Parathyroid adenoma (tissue), 2 donors: Measurements from ENCODE around the gene SNX3.

Source experiments
- H2AFZ ChIP-seq: fragments of 300-600 bp; sonication (generic); one replicate; pipeline ENCODE4 v1.7.0; 2017; ENCODE audit warnings: antibody characterized with exemption, mild to moderate bottlenecking
- H3K27ac ChIP-seq: fragments of 300-600 bp; sonication (generic); one replicate; pipeline ENCODE4 v1.7.0; 2017
- H3K27me3 ChIP-seq: fragments of 300-600 bp; sonication (generic); one replicate; pipeline ENCODE4 v1.7.0; 2017; ENCODE audit warnings: low read length; ENCODE audit not compliant: control insufficient read depth, insufficient read depth
- H3K36me3 ChIP-seq: fragments of 300-600 bp; sonication (generic); one replicate; pipeline ENCODE4 v1.7.0; 2017; ENCODE audit warnings: low read length; ENCODE audit not compliant: control insufficient read depth, insufficient read depth
- H3K4me1 ChIP-seq: fragments of 300-600 bp; sonication (generic); one replicate; pipeline ENCODE4 v1.7.0; 2017; ENCODE audit warnings: control low read depth
- H3K4me2 ChIP-seq: fragments of 300-600 bp; sonication (generic); one replicate; pipeline ENCODE4 v1.7.0; 2017; ENCODE audit warnings: low read length
- H3K4me3 ChIP-seq: fragments of 300-600 bp; sonication (generic); one replicate; pipeline ENCODE4 v1.7.0; 2017; ENCODE audit warnings: low read depth, low read length
- H3K79me2 ChIP-seq: fragments of 300-600 bp; sonication (generic); one replicate; pipeline ENCODE4 v1.7.0; 2017; ENCODE audit warnings: control low read depth
- H3K9ac ChIP-seq: fragments of 300-600 bp; sonication (generic); one replicate; pipeline ENCODE4 v1.7.0; 2017; ENCODE audit warnings: mild to moderate bottlenecking
- H3K9me3 ChIP-seq: fragments of 300-600 bp; sonication (generic); one replicate; pipeline ENCODE4 v1.7.0; 2017; ENCODE audit warnings: low read length; ENCODE audit not compliant: control insufficient read depth
- CTCF ChIP-seq: fragments of 300-600 bp; sonication (generic); IDR thresholded peaks from one replicate; pipeline ENCODE4 v1.7.0; 2017; ENCODE audit warnings: antibody characterized with exemption, mild to moderate bottlenecking
- donor health status: primary hyperparathyroidism.

The SNX3 gene

GRCh38 chr6:108291091-108291490 is 30.3 kb upstream of the SNX3 start:
- Histone ChIP-seq H3K9me3 (no peaks in the 10 kb centered on the region), H3K4me3 (no peak overlapping the region), H2AFZ (no peak overlapping the region), H3K27me3 (no peaks in the 10 kb centered on the region), H3K79me2 (no peaks in the 10 kb centered on the region), H3K36me3 (no peaks in the 10 kb centered on the region), H3K27ac (no peak overlapping the region), H3K4me2 (no peak overlapping the region), H3K4me1 (peaks cover 6% of the 10 kb centered on the region), H3K9ac (no peak overlapping the region)
- no peak for TF ChIP-seq CTCF

GRCh38 chr6:108288742-108289141 is 27.9 kb upstream of the SNX3 start:
- Histone ChIP-seq H3K27ac (no peak overlapping the region), H3K4me2 (no peak overlapping the region), H3K9ac (no peak overlapping the region), H2AFZ (no peak overlapping the region), H3K4me3 (no peak overlapping the region), H3K27me3 (no peaks in the 10 kb centered on the region), H3K79me2 (no peaks in the 10 kb centered on the region), H3K9me3 (no peaks in the 10 kb centered on the region), H3K36me3 (no peaks in the 10 kb centered on the region), H3K4me1 (no peaks in the 10 kb centered on the region)
- TF ChIP-seq CTCF, result no peak

- no peaks in the 10 kb centered on the region for H3K4me1 ChIP-seq
- no peak overlapping the region for H3K4me3 ChIP-seq
- no peak for TF ChIP-seq CTCF
Observed at GRCh38 chr6:108287373-108287772, 26.5 kb upstream of the SNX3 start.

GRCh38 chr6:108286366-108286765 is 25.5 kb upstream of the SNX3 start:
- no peak for TF ChIP-seq CTCF
- Histone ChIP-seq H3K27me3 (no peaks in the 10 kb centered on the region), H3K4me1 (no peaks in the 10 kb centered on the region), H3K9me3 (no peaks in the 10 kb centered on the region), H3K36me3 (no peaks in the 10 kb centered on the region), H3K27ac (no peak overlapping the region), H2AFZ (no peak overlapping the region), H3K79me2 (no peaks in the 10 kb centered on the region), H3K4me3 (no peak overlapping the region), H3K9ac (no peak overlapping the region), H3K4me2 (no peak overlapping the region)

More at GRCh38 chr6:108287373-108287772, 26.5 kb upstream of the SNX3 start:
- Histone ChIP-seq H3K9me3 (no peaks in the 10 kb centered on the region), H3K36me3 (no peaks in the 10 kb centered on the region), H3K27me3 (no peaks in the 10 kb centered on the region), H3K79me2 (no peaks in the 10 kb centered on the region), H3K27ac (no peak overlapping the region), H3K4me2 (no peak overlapping the region), H2AFZ (no peak overlapping the region), H3K9ac (no peak overlapping the region)

GRCh38 chr6:108285381-108285780 is 24.5 kb upstream of the SNX3 start:
- no peak overlapping the region for H3K4me2 ChIP-seq
- no peaks in the 10 kb centered on the region for H3K4me1 ChIP-seq
- TF ChIP-seq CTCF, result no peak
- no peaks in the 10 kb centered on the region for H3K36me3 ChIP-seq
- no peaks in the 10 kb centered on the region for H3K79me2 ChIP-seq
- no peak overlapping the region for H3K27ac ChIP-seq
- H3K27me3 ChIP-seq, result no peaks in the 10 kb centered on the region
- no peak overlapping the region for H3K9ac ChIP-seq
- H3K4me3 ChIP-seq, result no peak overlapping the region
- no peaks in the 10 kb centered on the region for H3K9me3 ChIP-seq
- H2AFZ ChIP-seq, result no peak overlapping the region
